AG09319 (cell line): ENCODE measurements around the gene TTC24.

Experiments used
- DNase-seq: peaks from one replicate; pipeline ENCODE4 v3.0.0-alpha.2; 2010; ENCODE audit warnings: low read depth; ENCODE audit errors: extremely low read depth
- CTCF ChIP-seq: IDR thresholded peaks from 2 replicates; pipeline ENCODE4 v1.5.1; 2011; ENCODE audit warnings: low read depth, mild to moderate bottlenecking, inconsistent platforms, low read length, moderate library complexity

TTC24 gene

GRCh38 chr1:156579472-156579871 is at the start of gene TTC24:
TSS of gene TTC24 (plus strand) at chr1:156579723. CDS start at chr1:156581365, 1,642 bp downstream.
- TF ChIP-seq CTCF = no peak
- DNase-seq = no peak

- no peak for TF ChIP-seq CTCF
- no peak for DNase-seq
Observed at GRCh38 chr1:156530006-156530405, 49.5 kb upstream of the TTC24 start.

- DNase-seq = no peak
- TF ChIP-seq CTCF = no peak
Observed at GRCh38 chr1:156532374-156532773, 47.1 kb upstream of the TTC24 start.

GRCh38 chr1:156533568-156534220 is 45.8 kb upstream of the TTC24 start:
- no peak for TF ChIP-seq CTCF
- no peak for DNase-seq

- DNase-seq = no peak
- no peak for TF ChIP-seq CTCF
Observed at GRCh38 chr1:156534424-156535060, 45.0 kb upstream of the TTC24 start.

- no peak for TF ChIP-seq CTCF
- no peak for DNase-seq
Observed at GRCh38 chr1:156537027-156537426, 42.5 kb upstream of the TTC24 start.

- DNase-seq = no peak
Observed at GRCh38 chr1:156538711-156539440, 40.6 kb upstream of the TTC24 start.

More at GRCh38 chr1:156538711-156539440, 40.6 kb upstream of the TTC24 start:
- no peak for TF ChIP-seq CTCF
